ENCODE measurements around the gene EPHB2. TPM values are rescaled to one million over a fixed set of nuclear protein-coding genes. Genes with fewer than 3 reads are reported as not detected.

EPHB2 gene
- total RNA-seq, 1 experiment from 2014 or later = 0.79 TPM

DNA sequence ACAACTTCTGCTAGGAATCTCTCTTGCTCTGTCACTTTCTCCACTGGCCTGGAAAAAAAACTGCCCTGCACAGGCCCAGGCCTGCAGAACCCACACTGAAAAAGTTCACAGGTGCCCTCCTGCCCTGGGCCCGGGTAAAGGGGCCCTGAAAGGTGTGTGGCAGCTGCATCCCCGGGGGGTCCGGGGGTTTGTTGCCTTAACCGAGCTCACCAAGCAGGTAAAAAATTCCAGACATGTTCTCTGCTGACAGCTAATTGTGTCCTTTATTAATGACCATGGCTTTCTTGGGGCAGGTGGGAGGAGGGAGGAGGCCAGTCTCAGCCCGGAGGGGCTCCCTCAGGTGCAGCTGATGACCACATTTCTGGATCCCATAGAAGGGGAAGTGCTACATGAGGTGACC is 139.1 kb downstream of the EPHB2 start:
- CTCF ChIA-PET = no interaction called here
- BruUV-seq (replicated peaks) = no TSS peak
- Mint-ChIP-seq H3K36me3 (ENCODE audit: insufficient read depth, unreplicated experiment) (no peaks in the 10 kb centered on the region), H3K27me3 (ENCODE audit: insufficient read depth, unreplicated experiment) (peaks cover 25% of the 10 kb centered on the region), H3K4me1 (ENCODE audit: insufficient read depth, unreplicated experiment) (peaks cover 6% of the 10 kb centered on the region), H3K27ac (ENCODE audit: low read depth, unreplicated experiment) (no peak overlapping the region), H3K9me3 (ENCODE audit: unreplicated experiment) (no peaks in the 10 kb centered on the region), H3K4me3 (ENCODE audit: unreplicated experiment) (no peak overlapping the region)
- intact Hi-C loops (cut with micrococcal nuclease) = no loop called here
- POLR2A ChIA-PET = interaction anchor here (0.6 kb wide), 1 partner anchor 14 kb away, joined by 4 read pairs; no protein-coding TSS in a partner anchor
- DNase-seq (ENCODE audit: unreplicated experiment) = no peak
- no peak for TF ChIP-seq CTCF (IDR thresholded peaks at IDR 0.05; ENCODE audit: unreplicated experiment)

DNA sequence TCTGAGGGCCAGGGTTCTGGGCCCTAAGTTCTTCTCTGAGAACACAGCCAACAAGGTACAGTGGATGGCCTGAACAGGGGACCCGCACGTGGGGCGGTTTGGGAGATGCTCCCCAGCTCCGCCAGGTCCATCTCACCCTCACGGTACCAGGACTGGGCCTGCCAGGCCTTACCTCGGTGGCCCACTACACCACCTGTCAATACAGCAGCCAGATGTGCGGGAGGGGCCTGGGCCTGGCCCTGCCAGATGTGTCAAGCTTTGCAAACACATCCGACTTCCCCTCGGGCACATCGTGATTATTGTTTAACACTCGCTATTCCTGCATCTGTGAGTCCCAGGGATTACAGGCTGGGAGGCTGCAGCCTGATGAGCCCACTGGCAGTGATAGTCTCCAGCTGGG is 139.6 kb downstream of the EPHB2 start:
- intact Hi-C loops (cut with micrococcal nuclease) = no loop called here
- CTCF ChIA-PET = interaction anchor here (0.9 kb wide), 1 partner anchor 12 kb away, joined by 4 read pairs; no protein-coding TSS in a partner anchor
- Mint-ChIP-seq H3K9me3 (ENCODE audit: unreplicated experiment) (no peaks in the 10 kb centered on the region), H3K27ac (ENCODE audit: low read depth, unreplicated experiment) (peak overlapping the region; percentile 52), H3K4me3 (ENCODE audit: unreplicated experiment) (no peak overlapping the region), H3K36me3 (ENCODE audit: insufficient read depth, unreplicated experiment) (no peaks in the 10 kb centered on the region), H3K4me1 (ENCODE audit: insufficient read depth, unreplicated experiment) (peaks cover 6% of the 10 kb centered on the region), H3K27me3 (ENCODE audit: insufficient read depth, unreplicated experiment) (peaks cover 25% of the 10 kb centered on the region)
- no TSS peak for BruUV-seq (replicated peaks)
- POLR2A ChIA-PET = interaction anchor here (0.6 kb wide), 2 partner anchors 14 to 705 kb away, joined by 4 to 5 read pairs; no protein-coding TSS in a partner anchor
- TF ChIP-seq CTCF (IDR thresholded peaks at IDR 0.05; ENCODE audit: unreplicated experiment) = no peak
- no peak for DNase-seq (ENCODE audit: unreplicated experiment)

- no peak for TF ChIP-seq CTCF (IDR thresholded peaks at IDR 0.05; ENCODE audit: unreplicated experiment)
- CTCF ChIA-PET = interaction anchor here (0.9 to 2.6 kb wide), 2 partner anchors 11 to 146 kb away, joined by 4 to 8 read pairs; no protein-coding TSS in a partner anchor
- BruUV-seq (replicated peaks) = no TSS peak
- Mint-ChIP-seq H3K36me3 (ENCODE audit: insufficient read depth, unreplicated experiment) (no peaks in the 10 kb centered on the region), H3K27me3 (ENCODE audit: insufficient read depth, unreplicated experiment) (peaks cover 25% of the 10 kb centered on the region), H3K4me3 (ENCODE audit: unreplicated experiment) (no peak overlapping the region), H3K4me1 (ENCODE audit: insufficient read depth, unreplicated experiment) (peaks cover 6% of the 10 kb centered on the region), H3K27ac (ENCODE audit: low read depth, unreplicated experiment) (peak overlapping the region; percentile 52), H3K9me3 (ENCODE audit: unreplicated experiment) (no peaks in the 10 kb centered on the region)
- POLR2A ChIA-PET = interaction anchor here (0.6 to 1.0 kb wide), 4 partner anchors 10 to 705 kb away, joined by 4 to 5 read pairs (median 4); no protein-coding TSS in a partner anchor
- intact Hi-C loops (cut with micrococcal nuclease) = no loop called here
- peak; percentile 29 for DNase-seq (ENCODE audit: unreplicated experiment)
Observed at GRCh38 chr1:22850681-22851080, 140.0 kb downstream of the EPHB2 start.

- Mint-ChIP-seq H3K4me3 (ENCODE audit: unreplicated experiment) (no peak overlapping the region), H3K27ac (ENCODE audit: low read depth, unreplicated experiment) (no peak overlapping the region), H3K27me3 (ENCODE audit: insufficient read depth, unreplicated experiment) (peaks cover 20% of the 10 kb centered on the region), H3K36me3 (ENCODE audit: insufficient read depth, unreplicated experiment) (no peaks in the 10 kb centered on the region), H3K9me3 (ENCODE audit: unreplicated experiment) (no peaks in the 10 kb centered on the region), H3K4me1 (ENCODE audit: insufficient read depth, unreplicated experiment) (peaks cover 6% of the 10 kb centered on the region)
- no peak for TF ChIP-seq CTCF (IDR thresholded peaks at IDR 0.05; ENCODE audit: unreplicated experiment)
- intact Hi-C loops (cut with micrococcal nuclease) = no loop called here
- no TSS peak for BruUV-seq (replicated peaks)
- POLR2A ChIA-PET = interaction anchor here (0.6 to 1.0 kb wide), 2 partner anchors 9 to 11 kb away, joined by 4 to 5 read pairs; no protein-coding TSS in a partner anchor
- DNase-seq (ENCODE audit: unreplicated experiment) = no peak
- CTCF ChIA-PET = interaction anchor here (1.0 to 2.6 kb wide), 2 partner anchors 10 to 147 kb away, joined by 8 read pairs; no protein-coding TSS in a partner anchor
Observed at GRCh38 chr1:22851517-22851916, 140.9 kb downstream of the EPHB2 start.

Data from MCF 10A (cell line).